HG02840 (cell line): Measurements from ENCODE around the gene RTF2.
"Not testable (repeated sequence)": the region's sequence is repeated elsewhere in the genome, so short reads cannot be mapped to it uniquely, and the experiment has no call there.

Experiments used
- ATAC-seq: cut with Tn5 transposase; IDR thresholded peaks from one replicate; pipeline ENCODE4 v1.9.1; 2021; ENCODE audit warnings: mild to moderate bottlenecking, moderate library complexity, moderate number of reproducible peaks; ENCODE audit not compliant: unreplicated experiment, low FRiP score

The RTF2 gene

DNA sequence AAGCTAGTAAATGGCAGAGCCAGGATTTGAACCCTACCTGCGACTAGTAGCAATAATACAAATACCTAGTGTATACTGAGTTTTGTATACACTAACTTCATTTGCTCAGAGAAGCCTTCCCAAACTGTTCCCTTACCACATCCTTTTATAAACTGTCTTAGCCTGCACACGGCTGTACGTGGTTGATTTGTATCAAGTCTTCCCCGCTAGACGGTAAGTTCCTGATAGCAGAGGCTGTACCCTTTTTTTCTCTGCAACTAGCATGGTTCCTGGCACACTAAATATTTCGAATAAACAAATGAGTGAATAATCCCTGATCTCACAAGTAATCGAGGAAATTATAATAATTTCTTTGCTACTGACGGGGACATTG lies 636 bp downstream of the RTF2 start:
- no peak for ATAC-seq

DNA sequence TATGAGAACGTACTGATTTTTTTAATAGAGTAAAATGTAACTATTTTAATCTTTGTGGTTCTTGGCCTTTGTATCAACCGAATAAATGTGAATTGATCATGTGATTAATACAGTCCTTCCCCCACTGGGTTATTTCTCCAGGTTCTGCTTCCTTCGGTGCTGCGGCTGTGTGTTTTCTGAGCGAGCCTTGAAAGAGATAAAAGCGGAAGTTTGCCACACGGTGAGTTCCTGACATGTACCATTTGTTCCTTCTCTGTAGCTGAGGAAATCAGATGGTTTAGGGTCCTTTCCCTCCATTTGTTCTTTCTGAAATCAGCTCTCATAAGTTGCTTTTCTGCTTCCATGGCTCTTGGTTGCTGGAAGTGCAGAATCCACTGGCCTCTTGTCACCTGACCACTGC lies 15.5 kb downstream of the RTF2 start:
- ATAC-seq = no peak

DNA sequence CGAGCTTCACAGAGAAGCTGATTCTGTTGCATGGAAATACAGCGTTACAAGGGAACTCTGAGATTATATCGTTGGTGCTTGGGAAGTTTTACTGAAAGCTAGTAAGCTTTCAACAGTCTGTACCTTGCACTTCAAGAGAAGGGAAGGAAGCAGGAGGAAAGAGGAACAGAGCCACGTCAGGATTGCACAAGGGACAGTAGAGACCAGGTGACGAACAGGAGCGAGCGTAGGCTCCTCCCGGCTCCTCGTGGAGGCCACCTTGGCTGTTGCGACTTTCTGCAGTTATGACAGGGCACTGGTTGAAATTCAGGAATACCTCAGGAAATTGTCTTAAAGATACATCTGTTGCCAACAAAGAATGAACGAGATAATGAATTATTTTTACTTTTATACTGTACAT lies 18.8 kb downstream of the RTF2 start:
- no peak for ATAC-seq

DNA sequence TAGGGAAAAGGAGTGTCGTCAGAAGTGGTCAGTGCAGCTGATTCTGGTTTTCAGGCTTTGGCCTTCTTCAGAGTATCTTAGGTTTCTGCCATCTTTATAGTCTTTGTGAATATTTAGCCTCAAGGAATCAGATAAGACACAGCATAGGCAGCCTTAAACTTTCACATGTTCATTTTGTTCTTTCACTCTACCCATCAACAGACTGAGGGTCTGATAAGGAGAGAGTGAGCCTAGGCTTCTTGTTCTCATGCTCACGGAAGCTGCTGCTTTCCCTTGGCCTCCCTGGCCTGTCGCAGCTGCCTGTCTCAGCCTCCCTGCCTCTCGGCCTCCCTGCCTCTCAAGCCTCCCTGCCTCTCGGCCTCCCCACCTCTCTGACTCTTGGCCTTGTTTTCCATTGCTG lies 20.1 kb downstream of the RTF2 start:
- no peak for ATAC-seq

DNA sequence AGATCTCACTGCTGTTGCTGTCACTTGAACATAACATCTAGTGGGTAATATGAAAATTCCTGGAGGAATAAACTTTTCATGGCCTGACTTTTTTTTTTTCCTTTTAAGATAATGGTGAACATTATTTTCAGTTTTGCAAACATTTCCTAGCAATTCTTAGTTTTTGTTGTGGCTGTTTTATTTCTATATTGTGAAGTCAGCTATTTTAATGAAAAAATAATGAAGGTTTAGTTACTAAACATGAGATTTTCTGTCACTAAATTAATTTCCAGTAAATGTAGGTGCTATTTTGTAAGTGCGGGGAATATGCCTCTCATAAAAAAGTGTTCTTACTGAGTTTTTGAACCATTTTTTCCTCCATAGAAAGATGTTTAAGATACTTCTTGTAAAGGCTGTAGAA lies 32.7 kb downstream of the RTF2 start:
- ATAC-seq = no peak

DNA sequence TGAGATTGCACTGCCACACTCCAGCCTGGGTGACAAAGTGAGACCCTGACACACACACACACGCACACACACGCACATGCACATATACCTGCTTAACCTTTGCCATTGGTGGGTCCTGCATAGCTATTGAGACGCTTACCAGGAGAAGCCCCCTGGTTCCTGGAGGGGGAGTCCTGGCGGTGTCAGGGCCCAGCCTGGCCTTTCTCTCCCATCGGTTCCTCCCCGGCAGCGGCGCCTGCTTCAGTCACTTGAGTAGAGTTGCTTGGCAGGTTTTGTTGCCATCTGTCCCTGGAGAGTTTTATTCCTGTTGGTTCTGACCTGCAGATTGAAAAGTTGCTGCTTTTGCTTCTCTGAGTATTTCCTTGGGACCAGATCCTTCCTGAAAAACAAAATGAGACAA lies 35.5 kb downstream of the RTF2 start:
- no peak for ATAC-seq

DNA sequence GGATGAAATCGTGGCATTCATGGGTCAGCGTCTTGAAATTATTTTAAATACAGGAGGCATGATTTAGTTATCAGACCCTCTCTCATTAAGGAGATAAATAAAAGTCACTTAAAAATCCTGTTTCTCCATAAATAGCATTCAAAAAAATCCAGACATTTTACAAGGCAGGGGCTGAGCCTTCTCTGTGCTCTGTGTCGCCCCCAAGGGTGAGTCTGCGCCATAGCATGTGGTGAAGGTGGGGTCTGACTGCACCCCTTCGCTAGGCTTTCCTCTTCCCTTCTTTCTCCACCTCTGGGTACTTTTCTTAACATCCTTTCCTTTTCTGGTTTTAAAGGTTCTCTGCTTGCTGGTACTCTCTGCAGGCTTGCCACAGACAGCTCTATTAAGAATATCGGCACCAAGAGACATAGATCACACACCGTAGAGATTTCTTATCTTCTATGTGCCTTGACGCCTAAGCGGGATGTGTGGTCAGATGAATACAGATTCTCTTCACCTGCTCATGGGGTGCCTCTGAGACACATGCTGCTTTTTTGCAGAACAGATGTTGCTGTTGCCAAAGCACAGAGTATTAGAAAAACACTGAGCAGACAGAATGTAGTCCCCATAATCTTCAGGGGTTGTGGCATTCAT lies 36.1 kb downstream of the RTF2 start:
- no peak for ATAC-seq

DNA sequence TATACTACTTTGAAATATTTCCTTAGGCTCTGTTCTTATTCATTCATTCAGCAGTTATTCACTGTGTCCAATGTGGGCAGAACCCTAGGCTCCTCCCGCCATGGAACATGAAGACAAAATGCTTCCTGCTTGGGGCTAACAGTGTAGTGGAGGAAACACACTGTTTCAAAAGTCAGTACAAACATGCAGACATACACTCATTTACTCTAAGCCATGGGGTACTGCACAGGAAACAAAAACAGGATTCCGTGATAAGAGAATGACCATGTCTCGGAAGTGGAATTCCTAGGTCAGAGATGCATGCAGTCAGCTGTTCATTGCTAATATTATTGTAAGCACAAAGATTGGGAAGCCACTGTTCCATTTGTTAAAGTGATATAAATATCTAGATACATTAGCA lies 37.7 kb downstream of the RTF2 start:
- ATAC-seq = no peak

DNA sequence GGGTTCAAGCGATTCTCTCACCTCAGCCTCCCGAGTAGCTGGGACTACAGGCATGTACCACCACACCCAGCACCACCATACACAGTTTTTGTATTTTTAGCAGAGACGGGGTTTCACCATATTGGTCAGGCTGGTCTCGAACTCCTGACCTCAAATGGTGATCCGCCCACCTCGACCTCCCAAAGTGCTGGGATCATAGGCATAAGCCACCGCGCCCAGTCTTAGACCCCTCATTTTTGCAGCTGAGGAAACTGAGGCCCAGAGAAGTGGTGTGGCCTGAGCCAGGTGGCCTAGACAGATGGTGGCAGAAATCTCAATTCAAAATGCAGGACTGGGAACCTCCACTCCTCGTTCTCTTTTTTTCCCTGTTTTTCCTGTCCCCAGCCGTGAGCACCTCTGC lies 43.5 kb downstream of the RTF2 start:
- ATAC-seq = no peak

DNA sequence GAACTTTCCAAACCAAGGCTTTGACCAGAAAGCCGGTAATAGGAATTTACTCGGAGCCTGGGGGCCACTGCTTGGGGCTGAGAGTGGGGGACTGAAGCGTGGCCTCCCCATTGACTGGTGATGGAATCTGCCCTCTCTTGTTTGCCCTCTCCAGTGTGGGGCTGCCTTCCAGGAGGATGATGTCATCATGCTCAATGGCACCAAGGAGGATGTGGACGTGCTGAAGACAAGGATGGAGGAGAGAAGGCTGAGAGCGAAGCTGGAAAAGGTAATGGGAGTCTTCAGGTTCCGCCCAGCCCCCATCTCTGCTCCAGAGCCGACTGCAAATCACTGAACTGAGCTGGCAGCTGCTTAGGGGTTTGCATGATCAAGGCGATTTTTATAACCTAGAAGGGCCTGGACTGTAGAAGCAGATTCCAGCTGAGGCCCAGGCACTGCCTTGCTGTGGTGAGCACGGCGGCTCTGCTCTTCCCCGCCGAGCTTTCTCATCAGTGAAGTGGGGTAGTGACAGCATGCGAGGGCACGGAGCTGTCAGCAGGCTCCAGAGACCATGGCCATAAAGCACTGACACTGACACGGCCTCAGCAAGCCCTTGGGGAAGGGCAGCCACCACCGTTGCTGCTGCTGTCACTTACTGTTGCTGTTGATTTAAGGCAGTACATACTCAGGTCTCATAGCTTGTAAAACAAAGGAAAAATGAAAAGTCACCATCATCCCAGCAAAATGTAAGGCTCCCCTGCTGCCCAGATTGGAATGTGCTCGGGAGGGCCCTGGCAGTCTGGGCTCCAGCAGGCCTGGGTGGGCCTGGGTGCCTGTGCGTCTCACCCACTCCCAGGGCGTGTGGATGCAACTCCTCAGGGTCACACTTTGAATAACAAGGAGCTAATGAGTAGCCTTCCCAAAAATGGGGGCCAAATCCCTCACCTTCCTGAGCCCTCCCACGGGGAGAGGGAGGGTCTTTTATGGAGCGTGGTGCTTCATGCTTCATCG lies 45.0 kb downstream of the RTF2 start:
- no peak for ATAC-seq

DNA sequence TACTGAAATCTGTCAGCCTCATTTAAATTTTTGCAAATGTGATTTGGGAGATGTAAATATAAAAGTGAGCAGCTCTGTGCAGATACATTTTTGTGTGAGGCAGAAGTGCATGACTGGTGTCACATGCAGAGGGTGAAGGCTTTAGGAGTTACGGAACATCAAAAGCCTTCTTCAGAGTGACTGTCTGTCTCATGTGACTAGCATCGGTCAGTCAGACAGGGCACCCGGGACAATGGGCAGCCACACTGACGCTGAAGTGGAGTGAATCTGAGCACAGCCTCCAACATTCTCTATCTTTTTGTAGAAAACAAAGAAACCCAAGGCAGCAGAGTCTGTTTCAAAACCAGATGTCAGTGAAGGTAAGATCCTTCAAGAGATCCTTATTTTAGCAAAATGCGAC lies 48.2 kb downstream of the RTF2 start:
- ATAC-seq = no peak

DNA sequence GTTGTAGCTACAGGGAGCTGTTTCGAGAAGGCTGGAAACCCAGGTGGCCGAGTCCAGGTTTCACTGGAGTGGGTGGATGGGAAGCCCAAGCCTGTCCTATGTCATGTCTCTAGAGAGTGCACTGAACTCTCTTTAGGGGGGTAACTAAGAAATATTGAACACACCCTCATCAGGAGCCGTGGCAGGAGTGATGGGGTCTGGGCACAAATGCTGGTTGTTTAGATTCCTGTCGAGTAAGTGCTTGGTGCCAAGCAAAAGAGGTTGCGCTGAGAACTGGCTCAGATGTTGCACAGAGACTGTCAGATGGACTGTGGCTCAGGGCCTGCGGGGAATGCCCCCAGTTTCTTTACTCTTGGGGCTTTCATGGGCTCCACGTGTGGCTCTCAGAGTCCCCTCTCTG lies 48.8 kb downstream of the RTF2 start:
- no peak for ATAC-seq

DNA sequence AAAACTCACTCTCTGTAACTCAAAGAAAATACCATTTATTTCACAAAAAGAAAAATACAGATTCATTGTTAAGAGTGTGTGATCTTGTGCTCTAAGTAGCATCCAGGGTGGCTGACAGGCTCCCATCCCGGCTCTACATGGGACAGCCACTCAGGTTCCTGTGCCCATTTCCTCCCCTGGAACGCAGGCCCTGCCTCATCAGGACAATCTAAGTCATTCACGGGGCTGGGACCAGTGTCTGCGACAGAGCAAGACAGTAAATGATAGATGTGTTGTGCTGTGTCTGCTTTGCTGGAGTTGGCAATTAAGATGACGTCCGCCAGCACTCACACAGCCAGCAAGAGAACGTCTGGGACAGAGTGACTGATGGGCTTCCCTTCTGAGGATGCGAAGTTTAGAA lies 49.2 kb downstream of the RTF2 start:
- ATAC-seq = no peak

DNA sequence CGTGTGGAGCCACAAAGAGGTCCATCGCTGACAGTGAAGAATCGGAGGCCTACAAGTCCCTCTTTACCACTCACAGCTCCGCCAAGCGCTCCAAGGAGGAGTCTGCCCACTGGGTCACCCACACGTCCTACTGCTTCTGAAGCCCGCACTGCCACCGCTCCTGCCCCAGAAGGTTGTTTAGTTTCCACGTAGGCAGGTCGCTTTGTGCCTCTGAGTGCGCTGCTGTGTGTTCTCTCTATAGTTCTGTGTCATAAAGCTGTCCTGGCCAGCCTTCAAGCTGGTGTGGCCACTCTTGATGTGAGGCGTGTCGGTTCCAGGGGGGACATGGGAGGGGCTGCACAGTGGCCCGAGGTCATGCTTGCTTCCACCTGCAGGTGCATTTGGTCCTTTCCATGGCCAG lies 49.7 kb downstream of the RTF2 start:
- no peak for ATAC-seq

DNA sequence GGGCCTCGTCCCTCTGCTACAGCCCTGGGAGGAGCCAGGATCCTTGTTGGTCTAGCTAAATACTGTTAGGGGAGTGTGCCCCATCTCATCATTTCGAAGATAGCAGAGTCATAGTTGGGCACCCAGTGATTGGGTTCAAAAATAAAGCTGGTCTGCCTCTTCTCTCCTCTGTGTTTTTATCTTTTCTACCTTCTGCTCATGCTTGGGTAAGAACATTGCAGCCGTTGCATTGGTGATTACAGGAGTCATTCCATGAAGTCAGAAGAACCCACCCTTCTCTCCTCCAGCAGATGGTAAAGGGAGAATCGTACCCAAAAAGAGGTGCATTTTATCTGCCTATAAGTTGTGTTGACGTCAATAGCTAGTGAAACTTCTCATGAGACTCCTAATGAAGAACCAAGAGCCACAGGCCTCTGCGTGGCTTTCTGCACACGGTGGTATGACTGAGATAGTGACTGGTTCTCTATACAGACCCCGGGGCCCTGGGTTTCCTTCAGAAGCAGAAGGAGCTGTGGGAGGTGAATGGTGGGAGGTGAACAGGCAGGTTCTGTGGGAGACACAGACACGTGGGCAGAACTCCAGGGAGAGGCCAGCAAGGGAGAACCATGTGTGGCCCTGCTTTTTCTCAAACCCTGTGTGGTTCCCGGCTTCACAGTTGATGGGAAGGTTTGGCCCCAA lies 50.4 kb downstream of the RTF2 start:
- ATAC-seq = no peak

DNA sequence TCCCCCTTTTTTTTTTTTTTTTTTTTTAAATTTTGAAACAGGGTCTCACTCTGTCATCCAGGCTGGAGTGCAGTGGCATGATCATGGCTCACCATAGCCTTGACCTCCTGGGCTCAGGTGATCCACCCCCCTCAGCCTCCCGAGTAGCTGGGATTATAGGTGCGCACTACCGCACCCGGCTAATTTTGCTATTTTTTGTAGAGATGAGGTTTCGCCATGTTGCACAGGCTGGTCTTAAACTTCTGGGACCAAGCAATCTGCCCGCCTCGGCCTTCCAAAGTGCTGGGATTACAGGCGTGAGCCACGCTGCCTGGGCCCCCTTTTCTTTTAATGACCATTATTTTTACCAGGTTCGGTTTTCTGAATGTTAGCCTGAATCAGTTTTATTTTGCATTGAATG lies 51.1 kb downstream of the RTF2 start:
- ATAC-seq = no peak

DNA sequence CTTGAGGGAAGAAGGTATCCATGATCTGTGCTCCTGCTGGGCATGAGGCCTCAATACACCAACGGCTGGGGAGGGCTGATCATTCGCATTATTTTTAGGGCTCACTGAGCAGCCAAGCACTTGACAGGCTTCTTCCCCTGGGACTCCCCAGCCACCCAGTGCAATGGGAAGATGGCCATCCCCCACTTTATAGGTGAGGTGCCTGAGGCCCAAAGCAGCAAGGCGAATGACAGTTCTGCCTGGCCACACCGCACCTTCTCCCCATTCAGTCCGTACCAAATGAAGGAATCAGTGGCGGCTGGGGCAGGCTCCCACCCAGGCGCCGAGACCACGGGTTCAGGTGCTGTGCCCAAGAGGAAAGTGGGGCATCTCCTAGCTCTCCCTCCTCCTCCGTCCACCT lies 51.8 kb downstream of the RTF2 start:
- no peak for ATAC-seq

DNA sequence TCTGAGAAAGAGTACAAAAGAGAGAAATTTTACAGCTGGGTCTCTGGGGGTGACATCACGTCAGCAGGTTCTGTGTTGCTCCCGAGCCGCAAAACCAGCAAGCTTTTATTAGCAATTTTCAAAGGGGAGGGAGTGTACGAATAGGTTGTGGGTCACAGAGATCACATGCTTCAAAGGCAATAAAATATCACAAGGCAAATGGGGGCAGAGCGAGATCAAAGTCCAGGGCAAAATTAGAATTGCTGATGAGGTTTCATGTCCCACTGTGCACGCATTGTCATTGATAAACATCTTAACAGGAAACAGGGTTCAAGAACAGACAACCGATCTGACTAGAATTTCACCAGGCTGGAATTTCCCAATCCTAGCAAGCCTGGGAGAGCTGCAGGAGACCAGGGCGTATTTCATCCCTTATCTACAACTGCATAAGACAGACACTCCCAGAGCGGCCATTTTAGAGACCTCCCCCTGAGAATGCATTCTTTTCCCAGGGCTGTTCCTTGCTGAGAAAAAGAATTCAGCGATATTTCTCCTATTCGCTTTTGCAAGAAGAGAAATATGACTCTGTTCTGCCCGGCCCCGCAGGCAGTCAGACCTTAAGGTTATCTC lies 52.4 kb downstream of the RTF2 start:
- ATAC-seq = not testable (repeated sequence)

DNA sequence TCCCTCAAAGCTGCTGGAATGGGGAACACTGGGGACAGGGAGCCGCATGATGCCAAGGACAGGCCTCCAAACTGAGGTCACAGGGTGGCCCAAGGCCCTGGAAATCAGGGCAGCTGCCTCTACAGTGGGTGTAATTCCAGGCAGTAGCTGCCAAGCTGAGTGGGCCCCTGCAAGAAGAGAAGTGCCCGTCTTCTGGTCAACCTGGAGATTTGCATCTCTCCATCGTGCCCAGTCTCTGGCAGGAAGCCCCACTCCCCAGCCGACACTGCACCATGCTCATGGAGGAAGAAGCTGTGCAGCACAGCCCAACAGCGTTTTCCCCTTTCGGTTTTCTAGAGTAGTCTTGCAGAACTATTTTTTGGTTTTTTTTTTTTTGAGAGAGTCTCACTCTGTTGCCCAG lies 53.9 kb downstream of the RTF2 start:
- no peak for ATAC-seq

DNA sequence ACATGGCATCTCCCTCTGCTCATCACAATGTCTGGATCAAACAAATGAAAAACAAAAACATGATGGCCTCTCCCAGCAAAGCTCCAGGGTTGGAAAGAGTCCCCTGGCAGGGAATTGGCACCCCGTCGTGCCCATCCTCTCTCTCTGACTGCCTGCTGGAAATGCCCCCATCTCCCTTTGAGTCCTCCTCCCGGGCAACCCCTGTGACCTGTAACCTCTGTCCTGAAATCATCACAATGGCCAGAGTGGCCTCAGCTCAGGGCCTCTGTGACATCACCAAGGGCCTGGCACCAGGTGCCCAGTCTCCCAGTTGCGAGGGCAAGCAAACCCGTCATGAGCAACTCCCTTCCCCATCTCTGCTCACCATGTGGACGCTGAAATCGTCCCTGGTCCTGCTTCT lies 56.0 kb downstream of the RTF2 start, which contains the start of gene FAM209A:
Gene FAM209A (plus strand): TSS at position 301 of the 400 bp plus-strand sequence. CDS start 65 bp downstream, at position 366.
- not testable (repeated sequence) for ATAC-seq

DNA sequence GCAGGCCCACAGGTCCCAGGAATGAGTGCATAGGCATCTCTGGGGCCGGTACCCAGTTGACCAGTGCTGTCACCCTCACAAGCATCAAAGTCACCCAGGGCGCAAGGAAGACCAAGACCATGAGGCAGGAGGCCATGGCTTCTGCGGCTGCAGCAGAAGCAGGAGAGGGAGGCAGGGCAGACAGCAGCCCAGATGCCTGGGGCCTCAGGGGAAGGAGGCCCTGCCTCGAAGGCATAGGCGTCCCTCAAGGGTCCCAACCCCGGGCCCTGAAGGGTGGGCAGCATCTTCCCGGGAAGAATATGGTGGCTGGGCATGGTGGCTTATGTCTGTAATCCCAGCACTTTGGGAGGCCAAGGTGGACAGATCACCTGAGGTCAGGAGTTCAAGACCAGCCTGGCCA lies 59.1 kb downstream of the RTF2 start:
- ATAC-seq = no peak
